HL-60 (cell line): ENCODE measurements around the gene RAB17.

Source experiments
- CTCF ChIP-seq: IDR thresholded peaks from one replicate; pipeline ENCODE4 v1.5.1; 2011; ENCODE audit warnings: low read length, control low read depth, inconsistent platforms; ENCODE audit not compliant: insufficient read depth
- POLR2AphosphoS5 ChIP-seq: IDR thresholded peaks from 2 replicates; pipeline ENCODE4 v1.6.1; 2012; ENCODE audit warnings: low read depth
- REST ChIP-seq: IDR thresholded peaks from 2 replicates; pipeline ENCODE4 v1.6.1; 2012; ENCODE audit warnings: low read depth; ENCODE audit not compliant: insufficient replicate concordance

- TF ChIP-seq CTCF (no peak), POLR2AphosphoS5 (no peak), REST (no peak)
These were observed 9.1 kb upstream of the RAB17 start for GRCh38 chr2:237599465-237600110.
